Measurements from ENCODE around the gene DOCK10.
"Not testable (repeated sequence)": the region's sequence is repeated elsewhere in the genome, so short reads cannot be mapped to it uniquely, and the experiment has no call there.

Gene DOCK10

GRCh38 chr2:224918626-224919471 is 123.4 kb downstream of the DOCK10 start:
- DNase-seq (ENCODE audit: low spot score): no peak

GRCh38 chr2:224917246-224917645 is 125.0 kb downstream of the DOCK10 start:
- DNase-seq (ENCODE audit: low spot score): not testable (repeated sequence)

GRCh38 chr2:224915136-224915535 is 127.1 kb downstream of the DOCK10 start:
- DNase-seq (ENCODE audit: low spot score): no peak

- no peak for DNase-seq (ENCODE audit: low spot score)
Measured at GRCh38 chr2:224910574-224910925, 131.7 kb downstream of the DOCK10 start.

- no peak for DNase-seq (ENCODE audit: low spot score)
Measured at GRCh38 chr2:224909885-224910573, 132.2 kb downstream of the DOCK10 start.

- no peak for DNase-seq (ENCODE audit: low spot score)
Measured at GRCh38 chr2:224908818-224909217, 133.4 kb downstream of the DOCK10 start.

- DNase-seq (ENCODE audit: low spot score): no peak
Measured at GRCh38 chr2:224904381-224904780, 137.9 kb downstream of the DOCK10 start.

GRCh38 chr2:224903621-224904020 is 138.6 kb downstream of the DOCK10 start:
- no peak for DNase-seq (ENCODE audit: low spot score)

GRCh38 chr2:224901121-224901676 is 141.1 kb downstream of the DOCK10 start:
- no peak for DNase-seq (ENCODE audit: low spot score)

GRCh38 chr2:224895377-224895776 is 146.9 kb downstream of the DOCK10 start:
- no peak for DNase-seq (ENCODE audit: low spot score)

GRCh38 chr2:224894356-224894755 is 147.9 kb downstream of the DOCK10 start:
- DNase-seq (ENCODE audit: low spot score): no peak

- DNase-seq (ENCODE audit: low spot score): no peak
Measured at GRCh38 chr2:224893848-224894247, 148.4 kb downstream of the DOCK10 start.

- DNase-seq (ENCODE audit: low spot score): no peak
Measured at GRCh38 chr2:224892574-224893204, 149.6 kb downstream of the DOCK10 start.

- no peak for DNase-seq (ENCODE audit: low spot score)
Measured at GRCh38 chr2:224890372-224890771, 151.9 kb downstream of the DOCK10 start.

GRCh38 chr2:224887141-224887540 is 155.1 kb downstream of the DOCK10 start:
- no peak for DNase-seq (ENCODE audit: low spot score)

- no peak for DNase-seq (ENCODE audit: low spot score)
Measured at GRCh38 chr2:224885836-224886547, 156.3 kb downstream of the DOCK10 start.

- DNase-seq (ENCODE audit: low spot score): no peak
Measured at GRCh38 chr2:224885291-224885690, 157.0 kb downstream of the DOCK10 start.

GRCh38 chr2:224884188-224884587 is 158.1 kb downstream of the DOCK10 start:
- no peak for DNase-seq (ENCODE audit: low spot score)

- no peak for DNase-seq (ENCODE audit: low spot score)
Measured at GRCh38 chr2:224883700-224884099, 158.6 kb downstream of the DOCK10 start.

GRCh38 chr2:224883172-224883516 is 159.1 kb downstream of the DOCK10 start:
- DNase-seq (ENCODE audit: low spot score): no peak

- DNase-seq (ENCODE audit: low spot score): no peak
Measured at GRCh38 chr2:224882291-224883171, 159.7 kb downstream of the DOCK10 start.
